Thoracic aorta (tissue), 2 donors: Measurements from ENCODE around the gene HMCN2. TPM values are rescaled to one million over a fixed set of nuclear protein-coding genes. Genes with fewer than 3 reads are reported as not detected.

Experiments
- ATAC-seq: fragments of 150-250 bp; one replicate; pipeline ENCODE4 v1.8.0; 2017; ENCODE audit warnings: low read depth; ENCODE audit not compliant: insufficient number of reproducible peaks, low FRiP score
- DNase-seq: peaks from one replicate; pipeline ENCODE4 v3.0.0-alpha.2; 2020; ENCODE audit warnings: low spot score
- H3K27ac ChIP-seq, 2 donors: fragments of 200-600 bp; sonication (generic); 1 replicate in 1 of 2; 2 replicates in 1 of 2; pipeline ENCODE4 v1.5.1; 2016; ENCODE audit warnings: mild to moderate bottlenecking in 2 of 2, moderate library complexity in 2 of 2
- H3K27me3 ChIP-seq: fragments of 200-600 bp; sonication (generic); replicated peaks from 2 replicates; pipeline ENCODE4 v1.6.0; 2016; ENCODE audit warnings: mild to moderate bottlenecking; ENCODE audit not compliant: insufficient read depth
- H3K36me3 ChIP-seq: fragments of 200-600 bp; sonication (generic); one replicate; pipeline ENCODE4 v1.5.1; 2016
- H3K4me1 ChIP-seq, 2 donors: fragments of 200-600 bp; sonication (generic); 1 replicate in 1 of 2; 2 replicates in 1 of 2; pipeline versions ENCODE4 v1.5.1 to v1.6.0; 2016; ENCODE audit warnings: low read depth in 2 of 2, mild to moderate bottlenecking in 1 of 2; ENCODE audit not compliant: control insufficient read depth in 1 of 2
- H3K4me3 ChIP-seq: fragments of 200-600 bp; sonication (generic); 2 replicates; pipeline ENCODE4 v1.5.1; 2016; ENCODE audit warnings: mild to moderate bottlenecking
- H3K9me3 ChIP-seq: fragments of 200-600 bp; sonication (generic); 2 replicates; pipeline ENCODE4 v1.5.1; 2016
- CTCF ChIP-seq: fragments of 200-600 bp; sonication (generic); IDR thresholded peaks from one replicate; pipeline ENCODE4 v1.5.1; 2019; ENCODE audit warnings: antibody characterized with exemption
- total RNA-seq, 2 donors: library from RNA; depleted of rRNA; stranded (reverse); fragments of >200 nt; gene quantifications; one replicate each; pipeline versions ENCODE4 v1.1.0 to v1.2.3, GENCODE V29; 2016

The HMCN2 gene
- total RNA-seq, 2 donors from 2014 or later: 2.4 to 6.3 TPM

DNA sequence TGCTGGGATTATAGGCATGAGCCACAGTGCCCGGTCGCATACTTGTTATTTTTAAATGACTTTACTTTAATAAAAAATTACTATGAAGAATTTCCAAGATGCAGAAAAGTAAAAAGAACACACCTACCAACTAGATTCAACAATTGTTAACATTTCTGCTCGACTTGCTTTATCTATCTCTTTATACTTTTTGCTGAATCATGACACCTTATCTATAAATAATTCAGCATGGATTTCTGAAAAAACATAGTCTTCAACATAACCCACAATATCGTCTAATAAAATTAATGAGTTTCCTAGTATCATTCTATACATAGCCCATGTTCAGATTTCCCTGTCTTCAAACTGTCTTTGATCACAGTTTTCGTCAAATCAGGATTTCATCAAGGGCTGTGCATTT is 25.9 kb downstream of the HMCN2 start:
- Histone ChIP-seq H3K36me3 (no peaks in the 10 kb centered on the region), H3K4me3 (no peak overlapping the region), H3K27ac (no peak overlapping the region), H3K27me3 (no peaks in the 10 kb centered on the region), H3K9me3 (no peaks in the 10 kb centered on the region), H3K4me1 (no peaks in the 10 kb centered on the region)
- DNase-seq (no peak), ATAC-seq (no peak)
- no peak for TF ChIP-seq CTCF

GRCh38 chr9:130292106-130292505 is 26.5 kb downstream of the HMCN2 start:
- H3K4me3 ChIP-seq: no peak overlapping the region
- H3K36me3 ChIP-seq: no peaks in the 10 kb centered on the region
- no peak for TF ChIP-seq CTCF
- no peaks in the 10 kb centered on the region for H3K9me3 ChIP-seq
- H3K27me3 ChIP-seq: no peaks in the 10 kb centered on the region
- H3K4me1 ChIP-seq: peaks cover under 1 to 6% of the 10 kb centered on the region in 2 donors
- no peak for DNase-seq
- ATAC-seq: no peak
- no peak overlapping the region for H3K27ac ChIP-seq

DNA sequence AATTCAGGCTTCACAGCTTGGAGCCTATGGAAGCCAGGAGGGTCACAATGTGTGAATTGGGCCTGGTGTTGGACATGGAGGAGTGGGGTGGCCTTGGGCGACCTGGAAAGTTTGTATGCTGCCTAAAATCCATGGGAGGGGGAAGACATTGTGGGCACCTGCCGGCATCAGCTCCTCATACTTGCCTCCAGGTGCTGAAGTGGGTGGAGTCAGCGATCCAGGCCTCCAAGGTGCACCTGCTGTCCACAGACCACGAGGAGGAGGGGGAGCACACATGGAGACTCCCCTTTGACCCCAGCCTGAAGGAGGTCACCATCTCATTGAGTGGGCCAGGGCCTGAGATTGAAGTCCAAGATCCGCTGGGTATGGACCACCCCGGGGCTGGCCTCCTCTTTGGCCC is 29.1 kb downstream of the HMCN2 start:
- DNase-seq (no peak), ATAC-seq (no peak)
- Histone ChIP-seq H3K27ac (no peak overlapping the region), H3K4me3 (no peak overlapping the region), H3K27me3 (no peaks in the 10 kb centered on the region), H3K9me3 (no peaks in the 10 kb centered on the region), H3K36me3 (no peaks in the 10 kb centered on the region), H3K4me1 (peaks cover 8 to 17% of the 10 kb centered on the region in 2 donors)
- TF ChIP-seq CTCF: no peak

DNA sequence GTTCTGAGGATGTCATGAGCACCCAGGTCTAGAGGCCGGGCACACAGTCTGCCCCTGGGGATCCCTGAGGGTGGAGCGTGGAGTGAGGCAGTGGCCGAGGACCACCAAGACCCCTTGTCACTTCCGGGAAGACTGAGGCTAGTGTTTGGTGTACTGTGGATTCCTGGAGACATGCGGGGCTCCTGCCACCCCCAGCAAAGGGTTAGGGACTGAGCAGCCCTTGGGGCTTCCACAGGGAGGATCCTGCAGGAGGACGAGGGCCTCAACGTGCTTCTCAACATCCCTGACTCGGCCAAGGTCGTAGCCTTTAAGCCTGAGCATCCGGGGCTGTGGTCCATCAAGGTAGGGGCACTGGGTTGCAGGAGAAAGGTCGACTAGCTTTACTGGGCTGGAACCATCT is 29.9 kb downstream of the HMCN2 start:
- H3K27ac ChIP-seq: no peak overlapping the region

DNA sequence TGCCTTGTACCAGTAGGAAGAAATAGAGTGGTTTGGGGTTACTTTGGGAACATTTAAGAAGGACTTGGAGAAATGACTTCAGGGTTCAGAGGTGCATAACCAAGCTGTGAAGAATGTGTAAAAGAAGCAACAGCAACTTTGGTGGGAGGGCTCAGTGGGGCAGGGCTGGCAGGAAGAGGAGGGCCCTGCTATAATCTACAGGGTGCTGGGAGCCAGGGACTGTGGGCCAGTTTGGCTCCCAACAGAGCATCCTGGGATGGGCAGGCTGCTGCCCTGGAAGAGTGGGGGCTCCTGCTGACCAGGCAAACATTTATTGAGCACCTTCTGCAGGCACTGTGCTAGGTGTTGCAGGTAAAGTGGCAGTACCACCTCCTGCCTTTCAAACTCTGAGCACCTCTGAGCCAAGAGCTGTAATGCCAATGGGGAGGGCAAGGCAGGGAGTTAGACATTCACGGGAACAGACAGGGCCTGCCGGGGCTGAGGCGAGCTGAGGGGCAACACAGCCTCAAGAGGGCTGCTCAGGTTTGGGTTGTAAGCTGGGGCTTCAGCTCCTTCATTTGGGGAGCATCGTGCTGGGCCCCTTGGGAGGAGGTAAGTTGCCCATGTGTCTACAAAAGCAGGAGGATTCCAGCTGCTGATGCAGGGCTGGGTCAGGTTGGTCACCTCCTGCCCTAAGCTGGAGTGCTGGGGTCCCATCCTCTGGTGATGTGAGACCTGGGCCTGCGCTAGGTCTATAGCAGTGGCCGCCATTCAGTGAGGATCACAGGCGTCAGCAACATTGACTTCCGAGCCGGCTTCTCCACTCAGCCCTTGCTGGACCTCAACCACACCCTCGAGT is 30.6 kb downstream of the HMCN2 start:
- Histone ChIP-seq H3K36me3 (no peaks in the 10 kb centered on the region), H3K4me3 (no peak overlapping the region), H3K4me1 (peaks cover 8 to 17% of the 10 kb centered on the region in 2 donors), H3K27ac (no peak overlapping the region), H3K9me3 (no peaks in the 10 kb centered on the region), H3K27me3 (no peaks in the 10 kb centered on the region)
- ATAC-seq (no peak), DNase-seq (no peak)
- TF ChIP-seq CTCF: no peak

More for the DNA sequence above, 29.9 kb downstream of the HMCN2 start:
- H3K9me3 ChIP-seq: no peaks in the 10 kb centered on the region
- TF ChIP-seq CTCF: no peak
- peaks cover 8 to 17% of the 10 kb centered on the region in 2 donors for H3K4me1 ChIP-seq
- DNase-seq: no peak
- no peak for ATAC-seq
- H3K4me3 ChIP-seq: no peak overlapping the region
- no peaks in the 10 kb centered on the region for H3K27me3 ChIP-seq
- no peaks in the 10 kb centered on the region for H3K36me3 ChIP-seq
